Measurements from ENCODE around the gene USP11. TPM values are rescaled to one million over a fixed set of nuclear protein-coding genes. Genes with fewer than 3 reads are reported as not detected.

Gene USP11
- polyA plus RNA-seq, 1 donor (not counting 4 experiments of a cell fraction or from before 2014, with no cell fraction given) = 6.3 TPM

DNA sequence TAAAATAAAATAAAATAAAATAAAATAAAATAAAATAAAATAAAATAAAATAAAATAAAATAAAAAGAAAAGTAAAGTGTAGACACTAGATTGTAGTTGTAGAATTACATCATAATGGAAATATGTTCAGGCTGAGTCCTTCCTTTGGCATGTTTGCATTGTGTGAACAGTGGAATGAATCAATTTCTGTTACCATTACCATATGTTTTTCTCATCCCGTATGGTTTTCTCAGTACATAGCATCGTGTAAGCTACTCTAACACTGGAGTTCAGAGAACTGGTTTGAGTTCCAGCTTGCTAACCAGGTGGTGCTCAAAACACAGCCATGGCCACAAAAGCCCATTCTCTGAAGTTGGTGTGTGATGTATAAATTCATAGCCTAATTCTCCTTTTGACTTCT is 45.9 kb downstream of the USP11 start:
- H3K9me1 ChIP-seq (ENCODE audit: control insufficient read depth, extremely low read depth, insufficient read depth, low read length) = no peaks in the 10 kb centered on the region
- no peak for FAIRE-seq
- no peaks in the 10 kb centered on the region for H3K27me3 ChIP-seq (ENCODE audit: control insufficient read depth, extremely low read depth, insufficient read depth, low read length)
- no peak for DNase-seq (ENCODE audit: low read depth, low spot score)
- H3K79me2 ChIP-seq (ENCODE audit: control insufficient read depth, insufficient read depth, low read length) = no peaks in the 10 kb centered on the region
- H3K27ac ChIP-seq (ENCODE audit: control insufficient read depth, insufficient read depth, low read length) = no peak overlapping the region
- no peaks in the 10 kb centered on the region for H3K4me1 ChIP-seq (ENCODE audit: control insufficient read depth, extremely low read depth, insufficient read depth, low read length)
- no peak overlapping the region for H3K4me3 ChIP-seq (ENCODE audit: control insufficient read depth in 2 of 3, extremely low read depth in 1 of 3, insufficient read depth in 2 of 3, low read depth in 1 of 3, low read length in 3 of 3)
- no peak overlapping the region for H3K4me2 ChIP-seq (ENCODE audit: control insufficient read depth, extremely low read depth, insufficient read depth, low read depth, low read length)
- dilution Hi-C loops (cut with MboI; ENCODE audit: extremely low pct_ligation_motif_present, low sequenced_read_pairs) = no loop called here
- H3K36me3 ChIP-seq (ENCODE audit: control insufficient read depth in 2 of 2, extremely low read depth in 1 of 2, insufficient read depth in 2 of 2, low read length in 2 of 2) = no peaks in the 10 kb centered on the region
- H2AFZ ChIP-seq (ENCODE audit: control insufficient read depth, low read length) = no peak overlapping the region
- no peak overlapping the region for H3K9ac ChIP-seq (ENCODE audit: control insufficient read depth, extremely low read depth, insufficient read depth, low read length)
- TF ChIP-seq EZH2 (IDR thresholded peaks at IDR 0.05; ENCODE audit: low read length) = no peak
- TF ChIP-seq, protein P1, sequence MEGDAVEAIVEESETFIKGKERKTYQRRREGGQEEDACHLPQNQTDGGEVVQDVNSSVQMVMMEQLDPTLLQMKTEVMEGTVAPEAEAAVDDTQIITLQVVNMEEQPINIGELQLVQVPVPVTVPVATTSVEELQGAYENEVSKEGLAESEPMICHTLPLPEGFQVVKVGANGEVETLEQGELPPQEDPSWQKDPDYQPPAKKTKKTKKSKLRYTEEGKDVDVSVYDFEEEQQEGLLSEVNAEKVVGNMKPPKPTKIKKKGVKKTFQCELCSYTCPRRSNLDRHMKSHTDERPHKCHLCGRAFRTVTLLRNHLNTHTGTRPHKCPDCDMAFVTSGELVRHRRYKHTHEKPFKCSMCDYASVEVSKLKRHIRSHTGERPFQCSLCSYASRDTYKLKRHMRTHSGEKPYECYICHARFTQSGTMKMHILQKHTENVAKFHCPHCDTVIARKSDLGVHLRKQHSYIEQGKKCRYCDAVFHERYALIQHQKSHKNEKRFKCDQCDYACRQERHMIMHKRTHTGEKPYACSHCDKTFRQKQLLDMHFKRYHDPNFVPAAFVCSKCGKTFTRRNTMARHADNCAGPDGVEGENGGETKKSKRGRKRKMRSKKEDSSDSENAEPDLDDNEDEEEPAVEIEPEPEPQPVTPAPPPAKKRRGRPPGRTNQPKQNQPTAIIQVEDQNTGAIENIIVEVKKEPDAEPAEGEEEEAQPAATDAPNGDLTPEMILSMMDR (optimal IDR thresholded peaks at IDR 0.05 in 1 of 3, IDR thresholded peaks at IDR 0.05 in 1 of 3, conservative IDR thresholded peaks at IDR 0.05 in 1 of 3; ENCODE audit: extremely low read depth in 1 of 3, insufficient read depth in 2 of 3, low read length in 3 of 3) = no peak
- H4K20me1 ChIP-seq (ENCODE audit: control insufficient read depth, extremely low read depth, insufficient read depth, low read length) = no peaks in the 10 kb centered on the region
- H3K9me3 ChIP-seq (ENCODE audit: control insufficient read depth, low read depth, low read length) = no peaks in the 10 kb centered on the region

DNA sequence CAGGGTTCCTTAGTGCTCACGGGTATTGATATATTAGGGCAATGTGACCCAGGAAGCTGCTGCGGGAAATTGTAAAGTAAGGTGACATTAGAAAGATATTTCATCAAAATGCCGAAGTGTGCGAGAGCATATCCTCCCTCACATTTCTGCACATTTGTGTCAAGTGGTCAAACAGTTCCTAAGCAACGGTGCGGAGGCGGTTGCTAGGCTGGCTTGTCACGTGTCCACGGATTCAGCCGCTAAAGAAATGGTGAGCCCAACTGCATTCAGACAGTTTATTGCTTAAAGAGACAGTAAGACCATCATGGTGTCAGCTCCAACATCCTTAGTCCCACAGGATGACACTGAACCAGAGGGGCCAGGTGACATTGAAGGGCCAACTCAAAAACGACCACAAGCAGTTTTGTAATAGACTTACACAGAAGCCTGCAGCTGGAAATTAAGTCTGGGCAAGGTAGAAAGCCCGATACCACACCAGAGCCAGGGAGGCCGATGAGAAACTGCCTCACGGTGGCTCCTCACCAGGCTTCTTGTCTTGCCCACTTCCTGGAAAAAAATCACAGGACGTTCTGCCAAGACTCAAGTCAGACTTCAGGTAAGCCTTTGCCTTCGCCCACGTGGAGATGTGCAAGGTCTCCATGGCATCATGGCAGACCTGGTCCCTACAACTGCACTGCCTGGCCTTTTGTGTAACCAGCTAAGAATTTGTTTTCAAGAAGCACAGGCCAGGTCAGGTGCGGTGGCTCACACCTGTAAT is 50.4 kb downstream of the USP11 start:
- Histone ChIP-seq H2AFZ (ENCODE audit: control insufficient read depth, low read length) (no peak overlapping the region), H3K4me3 (ENCODE audit: control insufficient read depth in 2 of 3, extremely low read depth in 1 of 3, insufficient read depth in 2 of 3, low read depth in 1 of 3, low read length in 3 of 3) (no peak overlapping the region), H3K4me2 (ENCODE audit: control insufficient read depth, extremely low read depth, insufficient read depth, low read depth, low read length) (no peak overlapping the region), H3K9me3 (ENCODE audit: control insufficient read depth, low read depth, low read length) (peaks cover 1% of the 10 kb centered on the region), H3K9me1 (ENCODE audit: control insufficient read depth, extremely low read depth, insufficient read depth, low read length) (no peaks in the 10 kb centered on the region), H3K27ac (ENCODE audit: control insufficient read depth, insufficient read depth, low read length) (no peak overlapping the region), H3K79me2 (ENCODE audit: control insufficient read depth, insufficient read depth, low read length) (no peaks in the 10 kb centered on the region), H3K9ac (ENCODE audit: control insufficient read depth, extremely low read depth, insufficient read depth, low read length) (no peak overlapping the region), H3K4me1 (ENCODE audit: control insufficient read depth, extremely low read depth, insufficient read depth, low read length) (no peaks in the 10 kb centered on the region), H3K36me3 (ENCODE audit: control insufficient read depth in 2 of 2, extremely low read depth in 1 of 2, insufficient read depth in 2 of 2, low read length in 2 of 2) (no peaks in the 10 kb centered on the region), H4K20me1 (ENCODE audit: control insufficient read depth, extremely low read depth, insufficient read depth, low read length) (no peaks in the 10 kb centered on the region), H3K27me3 (ENCODE audit: control insufficient read depth, extremely low read depth, insufficient read depth, low read length) (no peaks in the 10 kb centered on the region)
- FAIRE-seq (no peak), DNase-seq (ENCODE audit: low read depth, low spot score) (no peak)
- dilution Hi-C loops (cut with MboI; ENCODE audit: extremely low pct_ligation_motif_present, low sequenced_read_pairs) = no loop called here
- no peak for TF ChIP-seq EZH2 (IDR thresholded peaks at IDR 0.05; ENCODE audit: low read length)
- TF ChIP-seq, protein P1 (optimal IDR thresholded peaks at IDR 0.05 in 1 of 3, IDR thresholded peaks at IDR 0.05 in 1 of 3, conservative IDR thresholded peaks at IDR 0.05 in 1 of 3; ENCODE audit: extremely low read depth in 1 of 3, insufficient read depth in 2 of 3, low read length in 3 of 3) = no peak
